ENCODE results near the gene TRAF2.

GRCh38 chr9:136964171-136964689 is 77.9 kb downstream of the TRAF2 start:
- TF ChIP-seq CTCF (IDR thresholded peaks at IDR 0.05; ENCODE audit: low read depth, low read length, missing input control) (no peak), EGR1 (IDR thresholded peaks at IDR 0.05; ENCODE audit: low read depth in 2 of 2) (no peak), GABPA (IDR thresholded peaks at IDR 0.05 in 1 of 2, conservative IDR thresholded peaks at IDR 0.05 in 1 of 2) (no peak), RAD21 (IDR thresholded peaks at IDR 0.05) (no peak), TAF1 (conservative IDR thresholded peaks at IDR 0.05) (no peak), RXRA (IDR thresholded peaks at IDR 0.05) (no peak), SP1 (IDR thresholded peaks at IDR 0.05) (no peak), FOXA1 (IDR thresholded peaks at IDR 0.05) (no peak)
- TF ChIP-seq, protein P1, sequence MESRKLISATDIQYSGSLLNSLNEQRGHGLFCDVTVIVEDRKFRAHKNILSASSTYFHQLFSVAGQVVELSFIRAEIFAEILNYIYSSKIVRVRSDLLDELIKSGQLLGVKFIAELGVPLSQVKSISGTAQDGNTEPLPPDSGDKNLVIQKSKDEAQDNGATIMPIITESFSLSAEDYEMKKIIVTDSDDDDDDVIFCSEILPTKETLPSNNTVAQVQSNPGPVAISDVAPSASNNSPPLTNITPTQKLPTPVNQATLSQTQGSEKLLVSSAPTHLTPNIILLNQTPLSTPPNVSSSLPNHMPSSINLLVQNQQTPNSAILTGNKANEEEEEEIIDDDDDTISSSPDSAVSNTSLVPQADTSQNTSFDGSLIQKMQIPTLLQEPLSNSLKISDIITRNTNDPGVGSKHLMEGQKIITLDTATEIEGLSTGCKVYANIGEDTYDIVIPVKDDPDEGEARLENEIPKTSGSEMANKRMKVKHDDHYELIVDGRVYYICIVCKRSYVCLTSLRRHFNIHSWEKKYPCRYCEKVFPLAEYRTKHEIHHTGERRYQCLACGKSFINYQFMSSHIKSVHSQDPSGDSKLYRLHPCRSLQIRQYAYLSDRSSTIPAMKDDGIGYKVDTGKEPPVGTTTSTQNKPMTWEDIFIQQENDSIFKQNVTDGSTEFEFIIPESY (IDR thresholded peaks at IDR 0.05), result no peak
- TF ChIP-seq, protein P2, sequence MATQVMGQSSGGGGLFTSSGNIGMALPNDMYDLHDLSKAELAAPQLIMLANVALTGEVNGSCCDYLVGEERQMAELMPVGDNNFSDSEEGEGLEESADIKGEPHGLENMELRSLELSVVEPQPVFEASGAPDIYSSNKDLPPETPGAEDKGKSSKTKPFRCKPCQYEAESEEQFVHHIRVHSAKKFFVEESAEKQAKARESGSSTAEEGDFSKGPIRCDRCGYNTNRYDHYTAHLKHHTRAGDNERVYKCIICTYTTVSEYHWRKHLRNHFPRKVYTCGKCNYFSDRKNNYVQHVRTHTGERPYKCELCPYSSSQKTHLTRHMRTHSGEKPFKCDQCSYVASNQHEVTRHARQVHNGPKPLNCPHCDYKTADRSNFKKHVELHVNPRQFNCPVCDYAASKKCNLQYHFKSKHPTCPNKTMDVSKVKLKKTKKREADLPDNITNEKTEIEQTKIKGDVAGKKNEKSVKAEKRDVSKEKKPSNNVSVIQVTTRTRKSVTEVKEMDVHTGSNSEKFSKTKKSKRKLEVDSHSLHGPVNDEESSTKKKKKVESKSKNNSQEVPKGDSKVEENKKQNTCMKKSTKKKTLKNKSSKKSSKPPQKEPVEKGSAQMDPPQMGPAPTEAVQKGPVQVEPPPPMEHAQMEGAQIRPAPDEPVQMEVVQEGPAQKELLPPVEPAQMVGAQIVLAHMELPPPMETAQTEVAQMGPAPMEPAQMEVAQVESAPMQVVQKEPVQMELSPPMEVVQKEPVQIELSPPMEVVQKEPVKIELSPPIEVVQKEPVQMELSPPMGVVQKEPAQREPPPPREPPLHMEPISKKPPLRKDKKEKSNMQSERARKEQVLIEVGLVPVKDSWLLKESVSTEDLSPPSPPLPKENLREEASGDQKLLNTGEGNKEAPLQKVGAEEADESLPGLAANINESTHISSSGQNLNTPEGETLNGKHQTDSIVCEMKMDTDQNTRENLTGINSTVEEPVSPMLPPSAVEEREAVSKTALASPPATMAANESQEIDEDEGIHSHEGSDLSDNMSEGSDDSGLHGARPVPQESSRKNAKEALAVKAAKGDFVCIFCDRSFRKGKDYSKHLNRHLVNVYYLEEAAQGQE (IDR thresholded peaks at IDR 0.05), result no peak
- TF ChIP-seq, protein P3, sequence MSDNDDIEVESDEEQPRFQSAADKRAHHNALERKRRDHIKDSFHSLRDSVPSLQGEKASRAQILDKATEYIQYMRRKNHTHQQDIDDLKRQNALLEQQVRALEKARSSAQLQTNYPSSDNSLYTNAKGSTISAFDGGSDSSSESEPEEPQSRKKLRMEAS (IDR thresholded peaks at IDR 0.05), result no peak
- TF ChIP-seq, protein P4, sequence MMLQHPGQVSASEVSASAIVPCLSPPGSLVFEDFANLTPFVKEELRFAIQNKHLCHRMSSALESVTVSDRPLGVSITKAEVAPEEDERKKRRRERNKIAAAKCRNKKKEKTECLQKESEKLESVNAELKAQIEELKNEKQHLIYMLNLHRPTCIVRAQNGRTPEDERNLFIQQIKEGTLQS (IDR thresholded peaks at IDR 0.05), result no peak
